B cell (primary cell): Measurements from ENCODE around the gene CENPM. TPM values are rescaled to one million over a fixed set of nuclear protein-coding genes. Genes with fewer than 3 reads are reported as not detected.
A peak's percentile ranks its signal among the peaks of the same experiment; 100 is the strongest.

Source experiments
- ATAC-seq: fragments of 200-7000 bp; cut with Tn5 transposase; one replicate; pipeline ENCODE4 v1.10.0; 2021; ENCODE audit warnings: low read depth, mild to moderate bottlenecking, moderate number of reproducible peaks, moderate library complexity
- CTCF ChIA-PET: fragments of 350-600 bp; sonication (Branson Sonifier 250); formaldehyde crosslinking; loops from one replicate; lab custom pipeline; 2021; ENCODE audit warnings: antibody characterized with exemption, inconsistent platforms; lab: Charles Lee
- POLR2A ChIA-PET: fragments of 350-600 bp; sonication (Branson Sonifier 250); formaldehyde crosslinking; loops from one replicate; lab custom pipeline; 2021; ENCODE audit warnings: antibody characterized with exemption; lab: Charles Lee
- DNase-seq: peaks from one replicate; pipeline ENCODE4 v3.0.0; 2013
- H2AFZ ChIP-seq: 2 replicates; pipeline ENCODE4 v1.6.1; 2012; ENCODE audit warnings: mild to moderate bottlenecking, low read depth, low read length; ENCODE audit not compliant: insufficient read depth, poor library complexity, severe bottlenecking
- H3K27ac ChIP-seq, 2 donors: 1 replicate in 1 of 2; 2 replicates in 1 of 2; pipeline ENCODE4 v1.5.1; 2012 to 2013; ENCODE audit warnings: low read length in 2 of 2, mild to moderate bottlenecking in 2 of 2, moderate library complexity in 1 of 2
- H3K27me3 ChIP-seq, 4 experiments: fragments of 200-600 bp in 1 of 4; sonication (generic) in 1 of 4; replicated peaks in 1 of 4; 1 replicate in 2 of 4; 2 replicates in 2 of 4; pipeline versions ENCODE4 v1.6.1 to v1.7.0; 2013 to 2016; ENCODE audit warnings: low read length in 3 of 4, mild to moderate bottlenecking in 2 of 4, mixed read lengths in 1 of 4, moderate library complexity in 1 of 4; ENCODE audit not compliant: insufficient read depth in 4 of 4, control insufficient read depth in 3 of 4; ENCODE audit errors: control extremely low read depth in 1 of 4
- H3K36me3 ChIP-seq, 2 experiments: replicated peaks in 1 of 2; 1 replicate in 1 of 2; 2 replicates in 1 of 2; pipeline versions ENCODE4 v1.6.1 to v1.7.1; 2013; ENCODE audit warnings: low read length in 1 of 2; ENCODE audit not compliant: insufficient read depth in 2 of 2, control insufficient read depth in 1 of 2; ENCODE audit errors: control extremely low read depth in 1 of 2, extremely low read depth in 1 of 2
- H3K4me1 ChIP-seq, 2 donors: fragments of 200-600 bp in 1 of 2; sonication (generic) in 1 of 2; 1 replicate in 1 of 2; 2 replicates in 1 of 2; pipeline versions ENCODE4 v1.5.1 to v1.6.1; 2013 to 2017; ENCODE audit warnings: low read length in 2 of 2; ENCODE audit not compliant: control insufficient read depth in 2 of 2, insufficient read depth in 2 of 2
- H3K4me2 ChIP-seq: replicated peaks from 2 replicates; pipeline ENCODE3; 2012; ENCODE audit warnings: mild to moderate bottlenecking, low read depth, low read length; ENCODE audit not compliant: poor library complexity, severe bottlenecking
- H3K4me3 ChIP-seq, 5 experiments: fragments of 200-600 bp in 1 of 5; sonication (generic) in 1 of 5; 1 replicate in 3 of 5; 2 replicates in 2 of 5; pipeline versions ENCODE4 v1.5.1 to v1.7.0; 2011 to 2016; ENCODE audit warnings: low read length in 4 of 5, mild to moderate bottlenecking in 4 of 5, low read depth in 2 of 5, control low read depth in 1 of 5, moderate library complexity in 1 of 5; ENCODE audit not compliant: insufficient read depth in 1 of 5; ENCODE audit errors: control extremely low read depth in 1 of 5, extremely low read depth in 1 of 5
- H3K79me2 ChIP-seq: fragments of 200-600 bp; sonication (generic); one replicate; pipeline ENCODE4 v1.6.0; 2016; ENCODE audit warnings: low read length; ENCODE audit not compliant: control insufficient read depth, insufficient read depth
- H3K9ac ChIP-seq: fragments of 200-600 bp; sonication (generic); 2 replicates; pipeline ENCODE4 v1.6.1; 2017; ENCODE audit warnings: mild to moderate bottlenecking, low read length, moderate library complexity
- H3K9me3 ChIP-seq, 3 donors: one replicate each; pipeline versions ENCODE4 v1.6.1 to v1.7.1; 2013; ENCODE audit warnings: low read length in 2 of 3; ENCODE audit not compliant: control insufficient read depth in 2 of 3, insufficient read depth in 1 of 3; ENCODE audit errors: control extremely low read depth in 1 of 3
- H4K20me1 ChIP-seq: 2 replicates; pipeline ENCODE4 v1.6.0; 2012; ENCODE audit warnings: mild to moderate bottlenecking, low read length; ENCODE audit not compliant: insufficient read depth, control insufficient read depth, poor library complexity, severe bottlenecking
- H3K27ac Mint-ChIP-seq: one replicate; pipeline ENCODE4 v1.8.0; 2021; ENCODE audit warnings: mixed read lengths
- H3K27me3 Mint-ChIP-seq: one replicate; pipeline ENCODE4 v1.8.0; 2021; ENCODE audit warnings: mixed read lengths
- H3K4me1 Mint-ChIP-seq: one replicate; pipeline ENCODE4 v1.8.0; 2021; ENCODE audit warnings: mixed read lengths
- H3K4me3 Mint-ChIP-seq: one replicate; pipeline ENCODE4 v1.8.0; 2021; ENCODE audit warnings: mixed read lengths
- H3K9me3 Mint-ChIP-seq: one replicate; pipeline ENCODE4 v1.8.0; 2022; ENCODE audit warnings: mixed read lengths; ENCODE audit not compliant: insufficient read depth
- EZH2 ChIP-seq: IDR thresholded peaks from 2 replicates; pipeline ENCODE4 v1.6.1; 2012; ENCODE audit warnings: borderline replicate concordance, low read depth, mild to moderate bottlenecking, moderate library complexity, low read length; ENCODE audit not compliant: insufficient read depth, poor library complexity, severe bottlenecking
- WGBS: methylation state at CpG from one replicate; pipeline ENCODE4 v1.1.5; 2013; ENCODE audit warnings: missing lambda C conversion rate; ENCODE audit not compliant: insufficient coverage; 5-methylcytosine and 5-hydroxymethylcytosine counted together
- intact Hi-C: fragments of 100-400 bp; cut with micrococcal nuclease; formaldehyde crosslinking; loops from one replicate; pipeline ENCODE4 v1.10.0; 2022
- polyA plus RNA-seq: library from polyadenylated mRNA; depleted of rRNA; stranded (reverse); fragments of >200 nt; gene quantifications from 2 replicates; pipeline ENCODE4 v1.2.3, GENCODE V29; 2012
- total RNA-seq, 2 donors: library from RNA; stranded (reverse); fragments of 120-200 nt in 1 of 2; gene quantifications; 1 replicate in 1 of 2; 2 replicates in 1 of 2; pipeline versions ENCODE4 v1.2.3 to v1.2.4, GENCODE V29; 2013 to 2022
- TF ChIP-seq, protein P1 (sequence below): fragments of 200-600 bp; IDR thresholded peaks from one replicate; pipeline ENCODE4 v1.8.0; 2022; ENCODE audit warnings: antibody characterized with exemption, mild to moderate bottlenecking

The CENPM gene
- total and polyA plus RNA-seq, 2 donors (not counting 1 experiment from before 2014, with no cell fraction given): 30.7 to 43.8 TPM

- intact Hi-C loops: no loop called here
- Histone ChIP-seq H3K36me3 (no peaks in the 10 kb centered on the region), H3K4me2 (no peak overlapping the region), H3K9ac (no peak overlapping the region), H3K4me1 (peaks cover 28 to 57% of the 10 kb centered on the region in 2 donors), H3K79me2 (no peaks in the 10 kb centered on the region), H3K27me3 (peaks cover 0 to 10% (median 0%) of the 10 kb centered on the region in 4 experiments), H3K27ac (no peak overlapping the region), H2AFZ (no peak overlapping the region), H3K9me3 (no peaks in the 10 kb centered on the region), H4K20me1 (no peaks in the 10 kb centered on the region), H3K4me3 (no peak overlapping the region)
- H3K27ac Mint-ChIP-seq: no peak overlapping the region
- TF ChIP-seq EZH2: no peak
- TF ChIP-seq, protein P1, sequence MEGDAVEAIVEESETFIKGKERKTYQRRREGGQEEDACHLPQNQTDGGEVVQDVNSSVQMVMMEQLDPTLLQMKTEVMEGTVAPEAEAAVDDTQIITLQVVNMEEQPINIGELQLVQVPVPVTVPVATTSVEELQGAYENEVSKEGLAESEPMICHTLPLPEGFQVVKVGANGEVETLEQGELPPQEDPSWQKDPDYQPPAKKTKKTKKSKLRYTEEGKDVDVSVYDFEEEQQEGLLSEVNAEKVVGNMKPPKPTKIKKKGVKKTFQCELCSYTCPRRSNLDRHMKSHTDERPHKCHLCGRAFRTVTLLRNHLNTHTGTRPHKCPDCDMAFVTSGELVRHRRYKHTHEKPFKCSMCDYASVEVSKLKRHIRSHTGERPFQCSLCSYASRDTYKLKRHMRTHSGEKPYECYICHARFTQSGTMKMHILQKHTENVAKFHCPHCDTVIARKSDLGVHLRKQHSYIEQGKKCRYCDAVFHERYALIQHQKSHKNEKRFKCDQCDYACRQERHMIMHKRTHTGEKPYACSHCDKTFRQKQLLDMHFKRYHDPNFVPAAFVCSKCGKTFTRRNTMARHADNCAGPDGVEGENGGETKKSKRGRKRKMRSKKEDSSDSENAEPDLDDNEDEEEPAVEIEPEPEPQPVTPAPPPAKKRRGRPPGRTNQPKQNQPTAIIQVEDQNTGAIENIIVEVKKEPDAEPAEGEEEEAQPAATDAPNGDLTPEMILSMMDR: no peak
- no peaks in the 10 kb centered on the region for H3K9me3 Mint-ChIP-seq
- ChIA-PET POLR2A (interaction anchor here (0.6 to 2.2 kb wide), 4 partner anchors 19 to 155 kb away, joined by 5 to 13 read pairs (median 7); partner anchors contain the start of gene SREBF2), CTCF (interaction anchor here (1.1 to 6.1 kb wide), 6 partner anchors 9 to 449 kb away, joined by 3 to 53 read pairs (median 4); partner anchors contain the start of genes MEI1 and TNFRSF13C)
- ATAC-seq: no peak
- no peak for DNase-seq
- peaks cover 50% of the 10 kb centered on the region for H3K4me1 Mint-ChIP-seq
- no peak overlapping the region for H3K4me3 Mint-ChIP-seq
- WGBS: no CpG with 5 or more reads among the region's 2 CpGs
- H3K27me3 Mint-ChIP-seq: no peaks in the 10 kb centered on the region
Observed at GRCh38 chr22:41948142-41948541, 1.2 kb upstream of the CENPM start.

- Histone ChIP-seq H3K36me3 (no peaks in the 10 kb centered on the region), H3K27me3 (peaks cover 0 to 10% (median 0%) of the 10 kb centered on the region in 4 experiments), H3K4me1 (peaks cover 27 to 51% of the 10 kb centered on the region in 2 donors), H4K20me1 (no peaks in the 10 kb centered on the region), H3K4me3 (peak overlapping the region in 4 of 5 experiments; percentile 55 to 86 (median 73)), H2AFZ (peak overlapping the region; percentile 74), H3K4me2 (peak overlapping the region; percentile 94), H3K27ac (no peak overlapping the region), H3K9ac (peak overlapping the region; percentile 71), H3K79me2 (no peaks in the 10 kb centered on the region), H3K9me3 (no peaks in the 10 kb centered on the region)
- 83% methylated on average over 20 of the region's 21 CpGs for WGBS
- Mint-ChIP-seq H3K4me3 (peak overlapping the region; percentile 97), H3K4me1 (peaks cover 45% of the 10 kb centered on the region), H3K27me3 (no peaks in the 10 kb centered on the region), H3K9me3 (no peaks in the 10 kb centered on the region), H3K27ac (no peak overlapping the region)
- DNase-seq (no peak), ATAC-seq (no peak)
- TF ChIP-seq, protein P1: no peak
- no peak for TF ChIP-seq EZH2
- intact Hi-C loops: loop anchor here (1.0 to 2.0 kb wide), 2 partner anchors 51 to 167 kb away; partner anchors contain the start of gene WBP2NL
- POLR2A ChIA-PET: interaction anchor here (0.5 to 2.2 kb wide), 12 partner anchors 18 to 1179 kb away, joined by 3 to 13 read pairs (median 6); partner anchors contain the start of genes CCDC134, NDUFA6, SNU13 and SREBF2
- CTCF ChIA-PET: interaction anchor here (1.0 to 5.5 kb wide), 8 partner anchors 8 to 450 kb away, joined by 3 to 52 read pairs (median 4); partner anchors contain the start of genes MEI1 and TNFRSF13C
Observed at GRCh38 chr22:41947424-41948080, 600 bp upstream of the CENPM start.
